PFSK-1 (cell line): ENCODE data around the gene IL12B.

Experiments used
- POLR2AphosphoS5 ChIP-seq: IDR thresholded peaks from 2 replicates; pipeline ENCODE4 v1.6.1; 2012; ENCODE audit warnings: low read depth, mild to moderate bottlenecking, control low read depth, low read length, moderate library complexity
- REST ChIP-seq, 2 experiments: IDR thresholded peaks; 2 replicates each; pipeline versions ENCODE4 v1.6.1 to v1.8.0; 2011 to 2012; ENCODE audit warnings: low read depth in 2 of 2, low read length in 2 of 2, control low read depth in 1 of 2, inconsistent platforms in 1 of 2, mild to moderate bottlenecking in 1 of 2, moderate library complexity in 1 of 2; ENCODE audit not compliant: insufficient read depth in 1 of 2
- TAF1 ChIP-seq: IDR thresholded peaks from 2 replicates; pipeline ENCODE4 v1.6.1; 2012; ENCODE audit warnings: low read length, control low read depth, borderline replicate concordance; ENCODE audit not compliant: insufficient read depth

- TF ChIP-seq TAF1 (no peak), POLR2AphosphoS5 (no peak), REST (IDR thresholded peaks at IDR 0.05; ENCODE audit: insufficient read depth in 1 of 2, low read depth in 2 of 2, low read length in 2 of 2) (no peak)
These were observed 39.5 kb downstream of the IL12B start for GRCh38 chr5:159290741-159291140.
